Measurements from ENCODE around the gene DDI1. TPM values are rescaled to one million over a fixed set of nuclear protein-coding genes. Genes with fewer than 3 reads are reported as not detected.

DDI1 gene
- total and polyA plus RNA-seq, 2 of the 13 experiments (the other 11 are each of a cell fraction or from before 2014, with no cell fraction given): not detected

DNA sequence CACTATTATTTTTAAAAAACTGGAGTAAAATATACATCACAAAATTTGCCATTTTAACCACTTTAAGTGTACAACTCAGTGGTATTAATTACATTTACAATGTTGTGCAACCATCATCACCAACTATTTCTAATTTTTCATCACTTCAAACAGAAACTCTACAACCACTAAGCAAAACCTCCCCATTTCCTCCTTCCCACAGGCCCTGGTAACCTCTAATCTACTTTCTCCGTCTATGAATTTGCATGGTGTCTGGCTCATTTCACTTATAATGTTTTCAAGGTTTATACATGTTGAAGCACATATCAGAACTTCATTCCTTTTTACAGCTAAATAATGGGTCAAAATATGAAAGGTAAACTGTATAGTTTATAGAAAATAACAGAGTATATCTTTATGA lies 24.4 kb downstream of the DDI1 start:
- DNase-seq (ENCODE audit: low spot score): no peak
- H3K27ac ChIP-seq (ENCODE audit: extremely low read length, insufficient read depth, low read length): no peak overlapping the region
- ChIA-PET POLR2A (no interaction called here), CTCF (ENCODE audit: low intra/inter-chr PET ratio, low total read pairs) (no interaction called here)
- no peak overlapping the region for H3K9ac ChIP-seq (ENCODE audit: insufficient read depth, low read depth, low read length)
- intact Hi-C loops (cut with micrococcal nuclease; ENCODE audit: unreplicated experiment): no loop called here
- no peaks in the 10 kb centered on the region for H3K79me2 ChIP-seq (ENCODE audit: insufficient read depth, low read length)
- no peaks in the 10 kb centered on the region for H3K36me3 ChIP-seq (replicated peaks in 1 of 2; ENCODE audit: control insufficient read depth in 1 of 2, insufficient read depth in 2 of 2, low read length in 2 of 2)
- H3K9me3 ChIP-seq (ENCODE audit: low read length): no peaks in the 10 kb centered on the region
- no peaks in the 10 kb centered on the region for H3K27me3 ChIP-seq (ENCODE audit: control insufficient read depth in 1 of 2, insufficient read depth in 2 of 2, low read length in 2 of 2)
- BruUV-seq (replicated peaks): no TSS peak
- no peak for FAIRE-seq
- in situ Hi-C loops (cut with HindIII; ENCODE audit: extremely low pct_ligation_motif_present, low pct_unique_long_range_greater_than_20kb): no loop called here
- WGBS (ENCODE audit: low lambda C conversion rate): 39% methylated on average over 1 of the region's 1 CpG
- no peak overlapping the region for H2AFZ ChIP-seq (ENCODE audit: low read length)
- no peak overlapping the region for H3K4me2 ChIP-seq (ENCODE audit: low read depth, low read length)
- no peak for ATAC-seq
- TF ChIP-seq, protein P1, sequence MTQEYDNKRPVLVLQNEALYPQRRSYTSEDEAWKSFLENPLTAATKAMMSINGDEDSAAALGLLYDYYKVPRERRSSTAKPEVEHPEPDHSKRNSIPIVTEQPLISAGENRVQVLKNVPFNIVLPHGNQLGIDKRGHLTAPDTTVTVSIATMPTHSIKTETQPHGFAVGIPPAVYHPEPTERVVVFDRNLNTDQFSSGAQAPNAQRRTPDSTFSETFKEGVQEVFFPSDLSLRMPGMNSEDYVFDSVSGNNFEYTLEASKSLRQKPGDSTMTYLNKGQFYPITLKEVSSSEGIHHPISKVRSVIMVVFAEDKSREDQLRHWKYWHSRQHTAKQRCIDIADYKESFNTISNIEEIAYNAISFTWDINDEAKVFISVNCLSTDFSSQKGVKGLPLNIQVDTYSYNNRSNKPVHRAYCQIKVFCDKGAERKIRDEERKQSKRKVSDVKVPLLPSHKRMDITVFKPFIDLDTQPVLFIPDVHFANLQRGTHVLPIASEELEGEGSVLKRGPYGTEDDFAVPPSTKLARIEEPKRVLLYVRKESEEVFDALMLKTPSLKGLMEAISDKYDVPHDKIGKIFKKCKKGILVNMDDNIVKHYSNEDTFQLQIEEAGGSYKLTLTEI (CRISPR knock-in tag; conservative IDR thresholded peaks at IDR 0.05): no peak
- TF ChIP-seq, protein P2, sequence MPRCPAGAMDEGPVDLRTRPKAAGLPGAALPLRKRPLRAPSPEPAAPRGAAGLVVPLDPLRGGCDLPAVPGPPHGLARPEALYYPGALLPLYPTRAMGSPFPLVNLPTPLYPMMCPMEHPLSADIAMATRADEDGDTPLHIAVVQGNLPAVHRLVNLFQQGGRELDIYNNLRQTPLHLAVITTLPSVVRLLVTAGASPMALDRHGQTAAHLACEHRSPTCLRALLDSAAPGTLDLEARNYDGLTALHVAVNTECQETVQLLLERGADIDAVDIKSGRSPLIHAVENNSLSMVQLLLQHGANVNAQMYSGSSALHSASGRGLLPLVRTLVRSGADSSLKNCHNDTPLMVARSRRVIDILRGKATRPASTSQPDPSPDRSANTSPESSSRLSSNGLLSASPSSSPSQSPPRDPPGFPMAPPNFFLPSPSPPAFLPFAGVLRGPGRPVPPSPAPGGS (CRISPR knock-in tag; IDR thresholded peaks at IDR 0.05): no peak
- no peaks in the 10 kb centered on the region for H3K4me1 ChIP-seq (ENCODE audit: insufficient read depth, low read length)
- no peaks in the 10 kb centered on the region for H4K20me1 ChIP-seq (ENCODE audit: insufficient read depth, low read length)
- no peak overlapping the region for H3K4me3 ChIP-seq (replicated peaks in 1 of 3; ENCODE audit: insufficient read depth in 1 of 3, low read depth in 2 of 3, low read length in 3 of 3)

DNA sequence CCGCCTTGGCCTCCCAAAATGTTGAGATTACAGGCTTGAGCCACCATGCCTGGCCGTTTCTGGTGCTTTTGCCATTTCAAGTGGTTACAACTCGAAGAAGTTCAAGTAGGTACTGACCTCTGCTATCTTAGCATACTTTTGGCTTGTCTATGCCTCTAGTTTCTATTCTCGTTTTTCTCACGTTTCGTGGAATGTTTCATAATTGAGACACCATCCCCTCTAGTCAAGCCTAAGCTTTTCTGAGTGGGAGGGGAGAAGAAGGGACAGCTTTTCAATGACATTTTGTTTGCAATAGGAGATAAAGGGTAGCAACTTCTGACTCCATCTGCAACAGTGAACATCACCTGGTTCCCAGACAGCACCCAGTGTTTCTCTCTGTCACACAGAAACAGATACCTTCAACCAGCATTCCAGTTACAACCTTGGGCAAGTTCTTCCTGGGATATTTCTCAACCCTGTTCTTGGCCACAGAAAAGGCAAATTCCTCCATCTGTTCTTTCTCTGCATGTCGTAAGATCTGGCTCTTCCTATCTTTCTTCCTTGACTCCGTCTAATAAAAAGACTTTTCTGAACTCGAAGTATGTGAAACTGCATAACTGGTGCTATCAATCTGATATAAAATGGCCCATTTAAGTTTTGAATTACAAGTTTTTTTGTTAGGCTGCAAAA lies 25.5 kb downstream of the DDI1 start:
- Histone ChIP-seq H3K4me1 (ENCODE audit: insufficient read depth, low read length) (no peaks in the 10 kb centered on the region), H3K4me3 (replicated peaks in 1 of 3; ENCODE audit: insufficient read depth in 1 of 3, low read depth in 2 of 3, low read length in 3 of 3) (no peak overlapping the region), H3K9ac (ENCODE audit: insufficient read depth, low read depth, low read length) (no peak overlapping the region), H4K20me1 (ENCODE audit: insufficient read depth, low read length) (no peaks in the 10 kb centered on the region), H2AFZ (ENCODE audit: low read length) (no peak overlapping the region), H3K79me2 (ENCODE audit: insufficient read depth, low read length) (no peaks in the 10 kb centered on the region), H3K4me2 (ENCODE audit: low read depth, low read length) (no peak overlapping the region), H3K36me3 (replicated peaks in 1 of 2; ENCODE audit: control insufficient read depth in 1 of 2, insufficient read depth in 2 of 2, low read length in 2 of 2) (no peaks in the 10 kb centered on the region), H3K9me3 (ENCODE audit: low read length) (no peaks in the 10 kb centered on the region), H3K27ac (ENCODE audit: extremely low read length, insufficient read depth, low read length) (no peak overlapping the region), H3K27me3 (ENCODE audit: control insufficient read depth in 1 of 2, insufficient read depth in 2 of 2, low read length in 2 of 2) (no peaks in the 10 kb centered on the region)
- TF ChIP-seq ZNF772 (CRISPR knock-in tag; IDR thresholded peaks at IDR 0.05) (no peak), ZNF496 (CRISPR knock-in tag; IDR thresholded peaks at IDR 0.05; ENCODE audit: insufficient replicate concordance) (no peak), FOXP1 (IDR thresholded peaks at IDR 0.05) (no peak), FOXP1 (CRISPR knock-in tag; IDR thresholded peaks at IDR 0.05) (no peak), FOXA1 (IDR thresholded peaks at IDR 0.05) (no peak), FOXA1 (CRISPR knock-in tag; IDR thresholded peaks at IDR 0.05) (no peak), TOE1 (CRISPR knock-in tag; IDR thresholded peaks at IDR 0.05) (no peak), ZNF749 (CRISPR knock-in tag; IDR thresholded peaks at IDR 0.05; ENCODE audit: borderline replicate concordance) (no peak), ZNF607 (CRISPR knock-in tag; IDR thresholded peaks at IDR 0.05; ENCODE audit: borderline replicate concordance) (no peak)
- TF ChIP-seq, protein P3, sequence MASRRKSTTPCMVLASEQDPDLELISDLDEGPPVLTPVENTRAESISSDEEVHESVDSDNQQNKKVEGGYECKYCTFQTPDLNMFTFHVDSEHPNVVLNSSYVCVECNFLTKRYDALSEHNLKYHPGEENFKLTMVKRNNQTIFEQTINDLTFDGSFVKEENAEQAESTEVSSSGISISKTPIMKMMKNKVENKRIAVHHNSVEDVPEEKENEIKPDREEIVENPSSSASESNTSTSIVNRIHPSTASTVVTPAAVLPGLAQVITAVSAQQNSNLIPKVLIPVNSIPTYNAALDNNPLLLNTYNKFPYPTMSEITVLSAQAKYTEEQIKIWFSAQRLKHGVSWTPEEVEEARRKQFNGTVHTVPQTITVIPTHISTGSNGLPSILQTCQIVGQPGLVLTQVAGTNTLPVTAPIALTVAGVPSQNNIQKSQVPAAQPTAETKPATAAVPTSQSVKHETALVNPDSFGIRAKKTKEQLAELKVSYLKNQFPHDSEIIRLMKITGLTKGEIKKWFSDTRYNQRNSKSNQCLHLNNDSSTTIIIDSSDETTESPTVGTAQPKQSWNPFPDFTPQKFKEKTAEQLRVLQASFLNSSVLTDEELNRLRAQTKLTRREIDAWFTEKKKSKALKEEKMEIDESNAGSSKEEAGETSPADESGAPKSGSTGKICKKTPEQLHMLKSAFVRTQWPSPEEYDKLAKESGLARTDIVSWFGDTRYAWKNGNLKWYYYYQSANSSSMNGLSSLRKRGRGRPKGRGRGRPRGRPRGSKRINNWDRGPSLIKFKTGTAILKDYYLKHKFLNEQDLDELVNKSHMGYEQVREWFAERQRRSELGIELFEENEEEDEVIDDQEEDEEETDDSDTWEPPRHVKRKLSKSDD (CRISPR knock-in tag; IDR thresholded peaks at IDR 0.05; ENCODE audit: low read depth): no peak
- POLR2A ChIA-PET: no interaction called here
- WGBS (ENCODE audit: low lambda C conversion rate): 18% methylated on average over 9 of the region's 9 CpGs
- in situ Hi-C loops (cut with HindIII; ENCODE audit: extremely low pct_ligation_motif_present, low pct_unique_long_range_greater_than_20kb): no loop called here
- BruUV-seq (replicated peaks): no TSS peak
- FAIRE-seq (no peak), DNase-seq (ENCODE audit: low spot score) (no peak), ATAC-seq (no peak)
- CTCF ChIA-PET (ENCODE audit: low intra/inter-chr PET ratio, low total read pairs): no interaction called here
- intact Hi-C loops (cut with micrococcal nuclease; ENCODE audit: unreplicated experiment): no loop called here
